Measurements from ENCODE around the gene GLYAT. TPM values are rescaled to one million over a fixed set of nuclear protein-coding genes. Genes with fewer than 3 reads are reported as not detected.

Gene GLYAT
- total RNA-seq, 4 donors from 2014 or later: not detected

DNA sequence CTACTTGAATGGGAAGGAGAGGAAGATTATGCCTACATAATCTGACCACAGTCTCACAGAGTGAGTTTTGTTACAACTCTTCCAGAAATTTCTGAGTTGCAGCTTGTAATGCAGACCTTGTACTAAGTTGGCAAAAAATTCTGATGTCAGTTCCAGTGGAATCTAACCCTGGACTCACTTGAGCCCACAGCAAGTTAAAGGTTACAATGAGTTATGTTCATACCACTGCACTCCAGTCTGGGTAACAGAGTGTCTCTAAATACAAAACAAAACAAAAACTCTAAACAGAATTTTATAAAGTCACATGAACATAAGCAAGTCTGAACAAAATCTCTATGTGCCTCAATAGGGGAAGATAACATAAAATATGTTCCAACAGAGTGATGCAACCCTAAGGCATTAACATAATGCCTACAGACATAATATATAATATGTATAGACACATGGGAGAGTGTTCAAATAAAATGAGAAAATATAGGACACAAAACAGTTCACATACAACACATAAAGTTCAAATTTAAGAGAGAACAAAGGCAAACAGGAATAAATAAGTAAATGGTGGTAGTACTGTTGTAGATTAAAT, 1.1 kb downstream of the GLYAT start:
- H3K36me3 ChIP-seq: no peaks in the 10 kb centered on the region
- DNase-seq: no peak
- in situ Hi-C loops (cut with MboI; ENCODE audit: low pct_ligation_motif_present in 1 of 4, low pct_unique_long_range_greater_than_20kb in 1 of 4, low sequenced_read_pairs in 3 of 4) (no loop called here), intact Hi-C loops (cut with DNase I; ENCODE audit: low total_unique reads) (no loop called here)
- no peak overlapping the region for H3K4me3 ChIP-seq
- H3K27ac ChIP-seq: no peak overlapping the region
- H3K4me1 ChIP-seq: peaks cover 0 to 6% (median 0%) of the 10 kb centered on the region in 4 donors
- no peaks in the 10 kb centered on the region for H3K9me3 ChIP-seq
- no peaks in the 10 kb centered on the region for H3K27me3 ChIP-seq
- TF ChIP-seq, protein P1, sequence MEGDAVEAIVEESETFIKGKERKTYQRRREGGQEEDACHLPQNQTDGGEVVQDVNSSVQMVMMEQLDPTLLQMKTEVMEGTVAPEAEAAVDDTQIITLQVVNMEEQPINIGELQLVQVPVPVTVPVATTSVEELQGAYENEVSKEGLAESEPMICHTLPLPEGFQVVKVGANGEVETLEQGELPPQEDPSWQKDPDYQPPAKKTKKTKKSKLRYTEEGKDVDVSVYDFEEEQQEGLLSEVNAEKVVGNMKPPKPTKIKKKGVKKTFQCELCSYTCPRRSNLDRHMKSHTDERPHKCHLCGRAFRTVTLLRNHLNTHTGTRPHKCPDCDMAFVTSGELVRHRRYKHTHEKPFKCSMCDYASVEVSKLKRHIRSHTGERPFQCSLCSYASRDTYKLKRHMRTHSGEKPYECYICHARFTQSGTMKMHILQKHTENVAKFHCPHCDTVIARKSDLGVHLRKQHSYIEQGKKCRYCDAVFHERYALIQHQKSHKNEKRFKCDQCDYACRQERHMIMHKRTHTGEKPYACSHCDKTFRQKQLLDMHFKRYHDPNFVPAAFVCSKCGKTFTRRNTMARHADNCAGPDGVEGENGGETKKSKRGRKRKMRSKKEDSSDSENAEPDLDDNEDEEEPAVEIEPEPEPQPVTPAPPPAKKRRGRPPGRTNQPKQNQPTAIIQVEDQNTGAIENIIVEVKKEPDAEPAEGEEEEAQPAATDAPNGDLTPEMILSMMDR (IDR thresholded peaks at IDR 0.05): no peak
- TF ChIP-seq EP300 (IDR thresholded peaks at IDR 0.05; ENCODE audit: low read depth) (no peak), POLR2A (IDR thresholded peaks at IDR 0.05) (no peak), POLR2AphosphoS5 (IDR thresholded peaks at IDR 0.05) (no peak)

DNA sequence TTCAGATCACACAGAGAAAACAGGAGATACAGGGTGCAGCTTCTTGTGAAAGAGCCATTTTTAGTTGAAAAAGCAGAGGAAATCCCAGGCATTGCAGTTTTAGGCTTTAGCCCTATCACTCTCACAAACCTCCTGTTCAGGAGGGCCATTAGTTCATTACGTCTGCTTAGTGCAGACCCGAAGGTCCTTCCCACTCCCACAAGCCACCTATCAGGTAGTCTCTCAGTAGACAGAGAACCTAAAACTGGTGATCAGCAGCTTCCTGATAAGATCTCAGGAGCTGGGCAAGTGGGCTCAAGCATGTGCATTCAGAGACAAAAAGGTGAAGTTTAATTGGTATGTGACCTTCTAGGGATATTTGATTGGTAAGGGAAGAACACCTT, 4.3 kb downstream of the GLYAT start:
- Histone ChIP-seq H3K27ac (no peak overlapping the region), H3K9me3 (no peaks in the 10 kb centered on the region), H3K4me3 (no peak overlapping the region), H3K27me3 (no peaks in the 10 kb centered on the region), H3K4me1 (peaks cover 0 to 6% (median 0%) of the 10 kb centered on the region in 4 donors), H3K36me3 (no peaks in the 10 kb centered on the region)
- no peak for DNase-seq
- WGBS, 2 donors (ENCODE audit: low coverage in 1 of 2): 72% methylated on average over 2 of the region's 2 CpGs; no CpG with 5 or more reads in 1 of the 2 donors
- TF ChIP-seq, protein P1 (IDR thresholded peaks at IDR 0.05): no peak
- TF ChIP-seq POLR2A (IDR thresholded peaks at IDR 0.05) (no peak), POLR2AphosphoS5 (IDR thresholded peaks at IDR 0.05) (no peak), EP300 (IDR thresholded peaks at IDR 0.05; ENCODE audit: low read depth) (no peak)
- in situ Hi-C loops (cut with MboI; ENCODE audit: low pct_ligation_motif_present in 1 of 4, low pct_unique_long_range_greater_than_20kb in 1 of 4, low sequenced_read_pairs in 3 of 4): no loop called here
- intact Hi-C loops (cut with DNase I; ENCODE audit: low total_unique reads): no loop called here

DNA sequence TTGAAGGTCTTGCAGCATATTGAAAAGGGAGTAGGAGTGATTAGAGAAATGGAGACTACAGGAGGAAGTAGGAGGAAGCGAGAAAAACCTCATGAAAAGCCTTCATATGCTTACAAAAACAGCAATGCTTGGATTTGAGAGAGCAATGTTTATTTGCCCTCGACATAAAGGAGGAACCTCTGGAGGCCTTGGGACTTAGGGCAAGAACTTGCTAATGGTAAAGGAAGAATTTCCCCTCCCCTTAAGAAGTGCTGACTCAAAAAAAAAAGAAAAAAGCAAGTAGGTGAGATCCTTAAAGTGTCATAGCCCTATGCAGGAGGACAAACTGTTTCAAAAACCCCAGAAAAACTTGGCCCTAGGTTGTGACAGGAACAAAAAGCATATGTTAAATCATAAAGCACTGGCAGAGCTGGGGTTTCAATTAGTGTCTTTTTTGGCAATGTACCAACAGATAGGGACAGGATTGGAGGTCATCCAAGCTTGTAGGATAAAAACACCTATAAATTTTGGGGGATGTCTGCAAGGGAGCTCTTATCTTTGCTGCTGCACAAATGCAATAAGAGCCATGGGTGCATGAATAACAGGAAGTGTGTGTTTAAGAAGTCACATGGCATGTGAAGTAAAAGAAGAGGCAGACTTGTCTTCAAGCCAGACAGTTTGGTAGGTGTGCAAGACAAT, 4.9 kb downstream of the GLYAT start:
- Histone ChIP-seq H3K27me3 (no peaks in the 10 kb centered on the region), H3K9me3 (no peaks in the 10 kb centered on the region), H3K27ac (no peak overlapping the region), H3K36me3 (no peaks in the 10 kb centered on the region), H3K4me3 (no peak overlapping the region), H3K4me1 (peaks cover 0 to 6% (median 0%) of the 10 kb centered on the region in 4 donors)
- intact Hi-C loops (cut with DNase I; ENCODE audit: low total_unique reads) (no loop called here), in situ Hi-C loops (cut with MboI; ENCODE audit: low pct_ligation_motif_present in 1 of 4, low pct_unique_long_range_greater_than_20kb in 1 of 4, low sequenced_read_pairs in 3 of 4) (no loop called here)
- TF ChIP-seq, protein P1 (IDR thresholded peaks at IDR 0.05): no peak
- no peak for TF ChIP-seq POLR2A (IDR thresholded peaks at IDR 0.05)
- no peak for TF ChIP-seq EP300 (IDR thresholded peaks at IDR 0.05; ENCODE audit: low read depth)
- TF ChIP-seq POLR2AphosphoS5 (IDR thresholded peaks at IDR 0.05): no peak
- DNase-seq: no peak
- WGBS, 2 donors (ENCODE audit: low coverage in 1 of 2): 18 to 19% methylated on average over 2 of the region's 2 CpGs

DNA sequence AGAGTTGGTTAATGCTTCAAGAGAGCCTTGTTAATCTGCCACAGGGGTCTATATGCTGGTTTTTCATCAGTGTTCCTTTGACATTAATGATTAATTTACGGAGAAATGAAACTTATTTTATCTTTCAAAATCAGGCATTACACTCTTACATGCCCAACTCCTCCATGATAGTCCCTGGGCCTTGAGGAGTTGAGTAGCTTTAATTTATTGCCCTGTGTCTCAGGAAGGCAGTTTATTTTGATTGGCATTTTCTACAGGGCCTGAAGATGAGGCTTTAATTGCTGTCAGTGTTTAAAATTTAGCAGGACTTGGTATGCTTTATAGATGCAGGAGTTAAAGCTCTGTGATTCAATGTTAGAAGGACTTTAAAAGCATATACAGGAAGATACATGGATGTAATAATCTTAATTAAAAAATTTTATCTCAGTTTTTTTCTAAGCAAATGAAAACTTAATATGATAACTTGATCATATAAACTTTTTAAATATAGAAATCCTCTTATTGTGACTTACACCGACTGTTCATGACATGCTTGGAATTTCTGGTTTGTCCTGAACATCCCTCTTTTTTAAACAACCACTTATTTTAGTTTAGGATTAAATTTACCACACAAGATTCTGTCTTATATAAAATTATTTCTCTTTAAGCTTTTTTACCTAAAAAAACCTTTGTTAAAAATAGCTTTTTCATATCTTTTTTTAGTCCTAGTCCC, 12.2 kb downstream of the GLYAT start:
- TF ChIP-seq EP300 (IDR thresholded peaks at IDR 0.05; ENCODE audit: low read depth): no peak
- TF ChIP-seq POLR2A (IDR thresholded peaks at IDR 0.05): no peak
- TF ChIP-seq, protein P1 (IDR thresholded peaks at IDR 0.05): no peak
- no peak for TF ChIP-seq POLR2AphosphoS5 (IDR thresholded peaks at IDR 0.05)
- intact Hi-C loops (cut with DNase I; ENCODE audit: low total_unique reads): no loop called here
- no peak overlapping the region for H3K4me3 ChIP-seq
- no peaks in the 10 kb centered on the region for H3K36me3 ChIP-seq
- no peak for DNase-seq
- in situ Hi-C loops (cut with MboI; ENCODE audit: low pct_ligation_motif_present in 1 of 4, low pct_unique_long_range_greater_than_20kb in 1 of 4, low sequenced_read_pairs in 3 of 4): no loop called here
- H3K9me3 ChIP-seq: peaks cover 0 to 4% of the 10 kb centered on the region in 2 donors
- no peaks in the 10 kb centered on the region for H3K4me1 ChIP-seq
- H3K27me3 ChIP-seq: no peaks in the 10 kb centered on the region
- no peak overlapping the region for H3K27ac ChIP-seq
- WGBS, 2 donors (ENCODE audit: low coverage in 1 of 2): 60 to 100% methylated on average over 2 of the region's 2 CpGs
